Muscle of back (tissue), 13 donors: ENCODE data around the gene PDYN. TPM values are rescaled to one million over a fixed set of nuclear protein-coding genes. Genes with fewer than 3 reads are reported as not detected.
"Not testable (repeated sequence)": the region's sequence is repeated elsewhere in the genome, so short reads cannot be mapped to it uniquely, and the experiment has no call there.

Source experiments
- DNase-seq, 3 donors: peaks; one replicate each; pipeline versions ENCODE4 v3.0.0 to v3.0.0-alpha.2; 2013
- long read RNA-seq, 9 donors: transcript quantifications; one replicate each; lab custom pipeline, GENCODE V29; 2026
- polyA plus RNA-seq, 10 donors: library from polyadenylated mRNA; unstranded; fragments of 120-200 nt; gene quantifications; one replicate each; pipeline ENCODE4 v1.2.1, GENCODE V29; 2013; ENCODE audit not compliant: insufficient read length in 10 of 10

The PDYN gene
- polyA plus RNA-seq = not detected
- long read RNA-seq, donor 1 = 0 reads
- long read RNA-seq, donor 2 = 0 reads
- long read RNA-seq, donor 3 = 0 reads
- long read RNA-seq, donor 4 = 0 reads
- long read RNA-seq, donor 5 = 0 reads
- long read RNA-seq, donor 6 = 0 reads
- long read RNA-seq, donor 7 = 0 reads
- long read RNA-seq, donor 8 = 0 reads
- long read RNA-seq, donor 9 = 0 reads

- no peak for DNase-seq
Measured at GRCh38 chr20:1993986-1994385, at the start of gene PDYN. PDYN (minus strand) TSS chr20:1994058; CDS start chr20:1983084, 10,974 bp downstream.

GRCh38 chr20:2042400-2042799 lies 48.5 kb upstream of the PDYN start:
- peak in 1 of 3 donors; percentile 13 for DNase-seq

GRCh38 chr20:2038161-2038560 lies 44.3 kb upstream of the PDYN start:
- no peak for DNase-seq

- no peak for DNase-seq
Measured at GRCh38 chr20:2037296-2037914, 43.5 kb upstream of the PDYN start.

GRCh38 chr20:2036357-2036756 lies 42.5 kb upstream of the PDYN start:
- DNase-seq = not testable (repeated sequence)

- DNase-seq = no peak
Measured at GRCh38 chr20:2032168-2032567, 38.3 kb upstream of the PDYN start.

GRCh38 chr20:2026514-2026913 lies 32.7 kb upstream of the PDYN start:
- no peak for DNase-seq

- no peak for DNase-seq
Measured at GRCh38 chr20:2026004-2026403, 32.1 kb upstream of the PDYN start.

- DNase-seq = no peak
Measured at GRCh38 chr20:2023151-2023550, 29.3 kb upstream of the PDYN start.

- no peak for DNase-seq
Measured at GRCh38 chr20:2022163-2022562, 28.3 kb upstream of the PDYN start.

GRCh38 chr20:2010533-2010932 lies 16.7 kb upstream of the PDYN start:
- DNase-seq = no peak

GRCh38 chr20:2006452-2007361 lies 12.8 kb upstream of the PDYN start:
- peak; percentile 4 to 20 (median 8) for DNase-seq

GRCh38 chr20:2005831-2006426 lies 12.1 kb upstream of the PDYN start:
- peak; percentile 52 to 84 (median 80) for DNase-seq

- peak in 1 of 3 donors; percentile 3 for DNase-seq
Measured at GRCh38 chr20:2005359-2005758, 11.5 kb upstream of the PDYN start.

- no peak for DNase-seq
Measured at GRCh38 chr20:2004171-2004570, 10.3 kb upstream of the PDYN start.

GRCh38 chr20:2002365-2002764 lies 8.5 kb upstream of the PDYN start:
- no peak for DNase-seq

GRCh38 chr20:2001119-2001518 lies 7.3 kb upstream of the PDYN start:
- no peak for DNase-seq

- no peak for DNase-seq
Measured at GRCh38 chr20:2000285-2000684, 6.4 kb upstream of the PDYN start.

GRCh38 chr20:1998715-1999114 lies 4.9 kb upstream of the PDYN start:
- DNase-seq = no peak

GRCh38 chr20:1998193-1998520 lies 4.3 kb upstream of the PDYN start:
- no peak for DNase-seq

- no peak for DNase-seq
Measured at GRCh38 chr20:1997483-1998192, 3.8 kb upstream of the PDYN start.
